HepG2 (cell line): ENCODE data around the gene TFE3. TPM values are rescaled to one million over a fixed set of nuclear protein-coding genes. Genes with fewer than 3 reads are reported as not detected.
A peak's percentile ranks its signal among the peaks of the same experiment; 100 is the strongest.

ENCODE experiments used
- ATAC-seq: fragments of 200-7000 bp; cut with Tn5 transposase; 3 replicates; pipeline ENCODE4 v1.9.1; 2020; ENCODE audit warnings: mild to moderate bottlenecking, moderate library complexity
- BruUV-seq: library from RNA; stranded (reverse); fragments of 400-500 nt; replicated peaks from 2 replicates; lab custom pipeline; 2021; lab: Mats Ljungman, UMichigan
- CTCF ChIA-PET: fragments of 300-600 bp; formaldehyde crosslinking; extraction: SDS; loops from one replicate; lab custom pipeline; 2021; ENCODE audit warnings: low total read pairs, inconsistent platforms, low intra/inter-chr PET ratio; lab: Yijun Ruan, JAX
- POLR2A ChIA-PET: fragments of 350-600 bp; sonication (Branson Sonifier 250); formaldehyde crosslinking; loops from one replicate; lab custom pipeline; 2020; ENCODE audit warnings: antibody characterized with exemption, inconsistent platforms; lab: Yijun Ruan, JAX
- DNase-seq: peaks from one replicate; pipeline ENCODE4 v3.0.0-alpha.2; 2015; ENCODE audit warnings: low spot score
- FAIRE-seq: peaks from 3 replicates; lab custom pipeline; 2011; peaks lifted over from hg19 to GRCh38; lab: Jason Lieb, UNC
- H2AFZ ChIP-seq: one replicate; pipeline ENCODE4 v1.6.1; 2011; ENCODE audit warnings: low read length, inconsistent platforms
- H3K27ac ChIP-seq: fragments of 300-600 bp; 3 replicates; pipeline ENCODE4 v1.8.0; 2011; ENCODE audit warnings: mixed run types, mild to moderate bottlenecking, mixed read lengths, low read length, inconsistent platforms; ENCODE audit not compliant: insufficient read depth; ENCODE audit errors: extremely low read length
- H3K27me3 ChIP-seq, 2 experiments: fragments of 200-600 bp in 1 of 2; 2 replicates in 1 of 2; 3 replicates in 1 of 2; pipeline versions ENCODE4 v1.6.0 to v1.8.0; 2011; ENCODE audit warnings: low read length in 2 of 2, mild to moderate bottlenecking in 2 of 2, moderate library complexity in 2 of 2, inconsistent platforms in 1 of 2; ENCODE audit not compliant: insufficient read depth in 2 of 2, control insufficient read depth in 1 of 2
- H3K36me3 ChIP-seq, 2 experiments: fragments of 200-600 bp in 1 of 2; replicated peaks in 1 of 2; 2 replicates in 1 of 2; 3 replicates in 1 of 2; pipeline versions ENCODE4 v1.5.1 to v1.8.0; 2011; ENCODE audit warnings: low read length in 2 of 2, inconsistent platforms in 1 of 2; ENCODE audit not compliant: insufficient read depth in 2 of 2, control insufficient read depth in 1 of 2
- H3K4me1 ChIP-seq: 2 replicates; pipeline ENCODE4 v1.5.1; 2012; ENCODE audit warnings: low read length, inconsistent platforms; ENCODE audit not compliant: insufficient read depth
- H3K4me2 ChIP-seq: 2 replicates; pipeline ENCODE4 v1.6.0; 2011; ENCODE audit warnings: low read depth, low read length, inconsistent platforms
- H3K4me3 ChIP-seq, 3 experiments: fragments of 200-600 bp in 1 of 3; sonication (generic), shearing (Covaris generic) in 1 of 3; replicated peaks in 1 of 3; 2 replicates each; pipeline ENCODE4 v1.5.1; 2011 to 2016; ENCODE audit warnings: low read length in 3 of 3, inconsistent platforms in 2 of 3, low read depth in 2 of 3, mild to moderate bottlenecking in 2 of 3, control low read depth in 1 of 3, mixed read lengths in 1 of 3; ENCODE audit not compliant: insufficient read depth in 1 of 3
- H3K79me2 ChIP-seq: one replicate; pipeline ENCODE4 v1.6.1; 2011; ENCODE audit warnings: low read length, inconsistent platforms; ENCODE audit not compliant: insufficient read depth
- H3K9ac ChIP-seq: 2 replicates; pipeline ENCODE4 v1.6.0; 2011; ENCODE audit warnings: mild to moderate bottlenecking, low read depth, low read length, inconsistent platforms; ENCODE audit not compliant: insufficient read depth
- H3K9me3 ChIP-seq: 2 replicates; pipeline ENCODE4 v1.5.1; 2012; ENCODE audit warnings: mild to moderate bottlenecking, low read length
- H4K20me1 ChIP-seq: 2 replicates; pipeline ENCODE4 v1.6.0; 2011; ENCODE audit warnings: inconsistent platforms, mild to moderate bottlenecking, low read length, moderate library complexity; ENCODE audit not compliant: insufficient read depth
- AGO1 ChIP-seq: fragments of 200-400 bp; formaldehyde crosslinking; IDR thresholded peaks from 2 replicates; pipeline ENCODE4 v1.6.1; 2017; ENCODE audit warnings: mild to moderate bottlenecking, low read depth, low read length, moderate library complexity; ENCODE audit not compliant: poor library complexity, severe bottlenecking
- AGO2 ChIP-seq: fragments of 200-400 bp; formaldehyde crosslinking; optimal IDR thresholded peaks from 2 replicates; pipeline ENCODE3; 2017; ENCODE audit warnings: mild to moderate bottlenecking, low read depth, low read length, moderate library complexity
- CBX1 ChIP-seq: IDR thresholded peaks from one replicate; pipeline ENCODE4 v1.6.1; 2016; ENCODE audit warnings: antibody characterized with exemption, low read depth
- RBFOX2 ChIP-seq: fragments of 200-400 bp; formaldehyde crosslinking; IDR thresholded peaks from 2 replicates; pipeline ENCODE4 v1.6.1; 2017; ENCODE audit warnings: low read depth, mild to moderate bottlenecking, low read length
- ZNF501 ChIP-seq: sonication (generic); formaldehyde crosslinking; IDR thresholded peaks from 2 replicates; pipeline ENCODE4 v1.5.1; 2020; ENCODE audit warnings: mild to moderate bottlenecking, moderate library complexity, missing genetic modification reagents
- ZNF567 ChIP-seq: sonication (generic); formaldehyde crosslinking; IDR thresholded peaks from 2 replicates; pipeline ENCODE4 v1.8.1; 2023; ENCODE audit warnings: mild to moderate bottlenecking, missing genetic modification reagents, borderline replicate concordance
- WGBS: methylation state at CpG from one replicate; pipeline ENCODE4 v1.1.6; 2017; ENCODE audit warnings: low lambda C conversion rate; 5-methylcytosine and 5-hydroxymethylcytosine counted together
- in situ Hi-C: cut with HindIII; loops from 2 replicates; pipeline ENCODE4 v1.10.0; 2017; ENCODE audit warnings: low pct_unique_long_range_greater_than_20kb; ENCODE audit not compliant: extremely low pct_ligation_motif_present
- intact Hi-C: fragments of 100-400 bp; cut with micrococcal nuclease; formaldehyde crosslinking; loops from one replicate; pipeline ENCODE4 v1.10.0; 2022; ENCODE audit not compliant: unreplicated experiment
- polyA plus RNA-seq, 8 experiments: library from polyadenylated mRNA; depleted of rRNA in 3 of 8; stranded (reverse) in 7 of 8; unstranded in 1 of 8; fragments of >200 nt; fragmentation: Illumina TruSeq in 4 of 8; extraction: Trizol in 4 of 8; gene quantifications; 2 replicates each; pipeline versions ENCODE4 v1.2.1 to v1.2.3, GENCODE V29; 2011 to 2016; ENCODE audit warnings: low read depth in 4 of 8, missing spikeins in 1 of 8, mixed read lengths in 1 of 8; ENCODE audit not compliant: insufficient read depth in 1 of 8
- total RNA-seq, 5 experiments: library from RNA; depleted of rRNA; stranded (reverse); fragments of >200 nt; fragmentation: Illumina TruSeq; extraction: Trizol; gene quantifications; 2 replicates each; pipeline ENCODE4 v1.2.3, GENCODE V29; 2016; ENCODE audit warnings: low read depth in 1 of 5

TFE3 gene
- total and polyA plus RNA-seq, 2 of the 13 experiments (the other 11 are each of a cell fraction or from before 2014, with no cell fraction given) = 8.3 to 12.3 TPM

- Histone ChIP-seq H3K4me2 (no peak overlapping the region), H3K27ac (no peak overlapping the region), H3K79me2 (no peaks in the 10 kb centered on the region), H3K36me3 (peaks cover 0 to 5% of the 10 kb centered on the region in 2 experiments; a peak in 2 of 5 replicates), H3K9me3 (no peaks in the 10 kb centered on the region), H3K27me3 (no peaks in the 10 kb centered on the region), H3K4me3 (no peak overlapping the region), H4K20me1 (no peaks in the 10 kb centered on the region), H3K9ac (no peak overlapping the region), H3K4me1 (no peaks in the 10 kb centered on the region), H2AFZ (no peak overlapping the region)
- intact Hi-C loops = no loop called here
- no TSS peak for BruUV-seq
- 90% methylated on average over 8 of the region's 10 CpGs for WGBS
- in situ Hi-C loops = no loop called here
- TF ChIP-seq AGO2 = peak; percentile 25
- no peak for TF ChIP-seq CBX1
- POLR2A ChIA-PET = no interaction called here
- CTCF ChIA-PET = no interaction called here
- ATAC-seq (no peak), DNase-seq (no peak), FAIRE-seq (no peak)
These were observed 29.5 kb upstream of the TFE3 start for GRCh38 chrX:49072712-49073095.

GRCh38 chrX:49071877-49072711 lies 28.9 kb upstream of the TFE3 start:
- no peak overlapping the region for H3K9ac ChIP-seq
- no TSS peak for BruUV-seq
- intact Hi-C loops = no loop called here
- no peaks in the 10 kb centered on the region for H3K79me2 ChIP-seq
- peak; percentile 76 for TF ChIP-seq AGO2
- no peak for TF ChIP-seq ZNF501 (CRISPR knock-in tag)
- no peak for TF ChIP-seq ZNF567
- peak; percentile 51 for TF ChIP-seq RBFOX2
- TF ChIP-seq AGO1 = peak; percentile 31
- TF ChIP-seq, all 625 proteins: peak for 3
- Histone ChIP-seq H3K4me1 (no peaks in the 10 kb centered on the region), H3K27me3 (no peaks in the 10 kb centered on the region), H3K36me3 (peaks cover 0 to 4% of the 10 kb centered on the region in 2 experiments; a peak in 2 of 5 replicates), H3K9me3 (no peaks in the 10 kb centered on the region), H3K4me3 (no peak overlapping the region), H2AFZ (no peak overlapping the region), H3K27ac (no peak overlapping the region), H4K20me1 (no peaks in the 10 kb centered on the region), H3K4me2 (no peak overlapping the region)
- POLR2A ChIA-PET = no interaction called here
- 96% methylated on average over 24 of the region's 63 CpGs for WGBS
- FAIRE-seq (no peak), DNase-seq (no peak), ATAC-seq (no peak)
- in situ Hi-C loops = no loop called here
- CTCF ChIA-PET = no interaction called here
